A549 (cell line): ENCODE measurements around the gene CORO2A. TPM values are rescaled to one million over a fixed set of nuclear protein-coding genes. Genes with fewer than 3 reads are reported as not detected.

Experiments
- ATAC-seq, 2 experiments: fragments of 200-7000 bp in 1 of 2; fragments of >200 bp in 1 of 2; cut with Nextera tagmentation in 1 of 2; cut with Tn5 transposase in 1 of 2; 3 replicates each; pipeline versions ENCODE4 v1.8.0 to v1.9.1; 2018 to 2020; ENCODE audit warnings: mild to moderate bottlenecking in 1 of 2, moderate library complexity in 1 of 2
- CTCF ChIA-PET: fragments of 300-600 bp; sonication (Branson Sonifier 250); formaldehyde crosslinking; extraction: SDS; loops from one replicate; lab custom pipeline; 2021; ENCODE audit warnings: antibody characterized with exemption, inconsistent platforms; lab: Yijun Ruan, JAX
- POLR2A ChIA-PET: fragments of 350-600 bp; formaldehyde crosslinking; extraction: SDS; loops from one replicate; lab custom pipeline; 2021; ENCODE audit warnings: antibody characterized with exemption, inconsistent platforms; lab: Yijun Ruan, JAX
- DNase-seq, 2 experiments: peaks; one replicate each; pipeline versions ENCODE4 v3.0.0 to v3.0.0-alpha.2; 2011 to 2016; ENCODE audit warnings: low read depth in 1 of 2, low spot score in 1 of 2
- FAIRE-seq: peaks from 2 replicates; lab custom pipeline; 2011; peaks lifted over from hg19 to GRCh38; lab: Jason Lieb, UNC
- H3K27ac ChIP-seq, 2 experiments: fragments of >200 bp; sonication (Bioruptor Twin); formaldehyde crosslinking; 3 replicates each; pipeline ENCODE4 v1.5.1; 2016 to 2017
- H3K4me1 ChIP-seq: fragments of >200 bp; sonication (Bioruptor Twin); formaldehyde crosslinking; 3 replicates; pipeline ENCODE4 v1.6.1; 2016
- H3K4me2 ChIP-seq: fragments of >200 bp; sonication (Bioruptor Twin); formaldehyde crosslinking; 3 replicates; pipeline ENCODE4 v1.6.1; 2016
- H3K4me3 ChIP-seq: fragments of >200 bp; sonication (Bioruptor Twin); formaldehyde crosslinking; 3 replicates; pipeline ENCODE4 v1.5.1; 2016
- H3K9me3 ChIP-seq: fragments of >200 bp; sonication (Bioruptor Twin); formaldehyde crosslinking; 3 replicates; pipeline ENCODE4 v1.6.1; 2016
- CHD2 ChIP-seq: fragments of 150-350 bp; IDR thresholded peaks from 2 replicates; pipeline ENCODE4 v1.6.1; 2014; ENCODE audit warnings: low read length; ENCODE audit not compliant: partially characterized antibody
- CHD4 ChIP-seq: fragments of 200-600 bp; sonication (generic); IDR thresholded peaks from 2 replicates; pipeline ENCODE4 v1.6.1; 2016; ENCODE audit warnings: antibody characterized with exemption, mild to moderate bottlenecking, borderline replicate concordance
- E2F6 ChIP-seq: IDR thresholded peaks from 2 replicates; pipeline ENCODE4 v1.6.1; 2012; ENCODE audit warnings: low read depth, borderline replicate concordance
- EHMT2 ChIP-seq: fragments of 200-600 bp; sonication (generic); IDR thresholded peaks from 2 replicates; pipeline ENCODE4 v1.6.1; 2016; ENCODE audit warnings: antibody characterized with exemption, low read depth, mild to moderate bottlenecking, moderate library complexity
- ELK1 ChIP-seq: fragments of 150-350 bp; IDR thresholded peaks from 2 replicates; pipeline ENCODE4 v1.6.1; 2014; ENCODE audit warnings: low read depth, mild to moderate bottlenecking, low read length
- EP300 ChIP-seq, 2 experiments: fragments of >200 bp; sonication (Bioruptor Twin); formaldehyde crosslinking; IDR thresholded peaks; 2 replicates in 1 of 2; 3 replicates in 1 of 2; pipeline ENCODE4 v1.6.1; 2016 to 2017
- FOSB ChIP-seq: fragments of 250-450 bp; sonication (Bioruptor Pico); IDR thresholded peaks from 2 replicates; pipeline ENCODE4 v1.5.0; 2020; ENCODE audit warnings: mild to moderate bottlenecking, moderate library complexity
- FOSL2 ChIP-seq, 2 experiments: fragments of 450-650 bp in 1 of 2; fragments of >200 bp in 1 of 2; sonication (Bioruptor Twin) in 1 of 2; formaldehyde crosslinking; IDR thresholded peaks; 2 replicates each; pipeline versions ENCODE4 v1.5.0 to v1.6.1; 2016 to 2020; ENCODE audit warnings: mild to moderate bottlenecking in 1 of 2, moderate library complexity in 1 of 2
- GATA3 ChIP-seq: IDR thresholded peaks from 2 replicates; pipeline ENCODE4 v1.6.1; 2012; ENCODE audit warnings: borderline replicate concordance
- HDAC2 ChIP-seq: fragments of 200-600 bp; sonication (generic); IDR thresholded peaks from 2 replicates; pipeline ENCODE4 v1.6.1; 2016
- HES2 ChIP-seq: fragments of >200 bp; sonication (Bioruptor Twin); formaldehyde crosslinking; IDR thresholded peaks from 2 replicates; pipeline ENCODE4 v1.6.1; 2016
- HEYL ChIP-seq: fragments of 250-450 bp; sonication (Bioruptor Pico); IDR thresholded peaks from 2 replicates; pipeline ENCODE4 v1.8.0; 2021; ENCODE audit warnings: mild to moderate bottlenecking, moderate library complexity
- HMGXB4 ChIP-seq: fragments of 250-450 bp; sonication (Bioruptor Pico); IDR thresholded peaks from 2 replicates; pipeline ENCODE4 v1.5.0; 2021; ENCODE audit warnings: mild to moderate bottlenecking, moderate library complexity, borderline replicate concordance
- JUN ChIP-seq, 2 experiments: fragments of >200 bp; sonication (Bioruptor Twin); formaldehyde crosslinking; IDR thresholded peaks; 2 replicates in 1 of 2; 3 replicates in 1 of 2; pipeline ENCODE4 v1.6.1; 2016 to 2017
- MAFK ChIP-seq: fragments of 450-650 bp; IDR thresholded peaks from 2 replicates; pipeline ENCODE4 v1.6.1; 2014; ENCODE audit not compliant: partially characterized antibody
- MAX ChIP-seq: IDR thresholded peaks from 2 replicates; pipeline ENCODE4 v1.6.1; 2012
- NFE2L2 ChIP-seq: fragments of 150-350 bp; conservative IDR thresholded peaks from 2 replicates; pipeline ENCODE4 v1.6.1; 2014; ENCODE audit warnings: low read length
- NPAS2 ChIP-seq: fragments of 250-450 bp; sonication (Bioruptor Pico); IDR thresholded peaks from 2 replicates; pipeline ENCODE4 v1.8.0; 2022; ENCODE audit warnings: mild to moderate bottlenecking, moderate library complexity, borderline replicate concordance
- PBX3 ChIP-seq: IDR thresholded peaks from 2 replicates; pipeline ENCODE4 v1.6.1; 2012
- RAD21 ChIP-seq, 2 experiments: fragments of >200 bp in 1 of 2; sonication (Bioruptor Twin) in 1 of 2; formaldehyde crosslinking in 1 of 2; IDR thresholded peaks in 1 of 2; conservative IDR thresholded peaks in 1 of 2; 2 replicates in 1 of 2; 3 replicates in 1 of 2; pipeline ENCODE4 v1.6.1; 2012 to 2018; ENCODE audit warnings: inconsistent platforms in 1 of 2
- RARB ChIP-seq: fragments of 250-450 bp; sonication (Bioruptor Pico); IDR thresholded peaks from 2 replicates; pipeline ENCODE4 v1.8.0; 2021; ENCODE audit warnings: mild to moderate bottlenecking, moderate library complexity
- RCOR1 ChIP-seq: fragments of 150-350 bp; IDR thresholded peaks from 2 replicates; pipeline ENCODE4 v1.6.1; 2014; ENCODE audit warnings: antibody characterized with exemption, low read length, low read depth
- REST ChIP-seq: fragments of 200-600 bp; sonication (generic); IDR thresholded peaks from 2 replicates; pipeline ENCODE4 v1.6.1; 2016; ENCODE audit warnings: antibody characterized with exemption, mild to moderate bottlenecking, moderate library complexity
- RFX5 ChIP-seq: fragments of 450-650 bp; IDR thresholded peaks from 2 replicates; pipeline ENCODE4 v1.7.1; 2014; ENCODE audit warnings: antibody characterized with exemption, mild to moderate bottlenecking, moderate library complexity
- SMC3 ChIP-seq: fragments of >200 bp; sonication (Bioruptor Twin); formaldehyde crosslinking; IDR thresholded peaks from 3 replicates; pipeline ENCODE4 v1.6.1; 2018; ENCODE audit warnings: inconsistent platforms
- ZC3H11A ChIP-seq: fragments of 450-650 bp; IDR thresholded peaks from 2 replicates; pipeline ENCODE4 v1.6.1; 2014; ENCODE audit warnings: antibody characterized with exemption, mild to moderate bottlenecking
- ZFP36 ChIP-seq: fragments of 450-650 bp; IDR thresholded peaks from 2 replicates; pipeline ENCODE4 v1.6.1; 2014; ENCODE audit warnings: borderline replicate concordance; ENCODE audit not compliant: partially characterized antibody
- WGBS: methylation state at CpG from one replicate; pipeline ENCODE4 v1.1.6; 2017; ENCODE audit errors: missing lambda C conversion rate; 5-methylcytosine and 5-hydroxymethylcytosine counted together
- polyA plus RNA-seq, 4 experiments: library from polyadenylated mRNA; depleted of rRNA in 3 of 4; stranded (reverse); fragments of >200 nt; fragmentation: RNase III in 1 of 4; extraction: RNeasy Plus Mini Kit Qiagen cat#74134 plus additional on column Dnase treatment in 1 of 4; gene quantifications; 2 replicates in 3 of 4; 3 replicates in 1 of 4; pipeline ENCODE4 v1.2.3, GENCODE V29; 2011 to 2017

Gene CORO2A
- polyA plus RNA-seq, 2 of the 4 experiments (the other 2 are of a cell fraction): 0.49 to 2.0 TPM

- POLR2A ChIA-PET: interaction anchor here (1.5 kb wide), 2 partner anchors 27 to 172 kb away, joined by 4 read pairs; partner anchors contain the start of genes NANS and TBC1D2
Observed at GRCh38 chr9:98083566-98084183, 108.8 kb downstream of the CORO2A start.

GRCh38 chr9:98083061-98083501 lies 109.4 kb downstream of the CORO2A start:
- H3K9me3 ChIP-seq: no peaks in the 10 kb centered on the region
- no peak overlapping the region for H3K4me3 ChIP-seq
- FAIRE-seq: no peak
- WGBS: 100% methylated on average over 2 of the region's 2 CpGs
- no peak overlapping the region for H3K4me2 ChIP-seq
- no peak for ATAC-seq
- no peak for DNase-seq
- ChIA-PET POLR2A (no interaction called here), CTCF (interaction anchor here (2.8 kb wide), 1 partner anchor 9 kb away, joined by 15 read pairs; no protein-coding TSS in a partner anchor)
- H3K4me1 ChIP-seq: peaks cover 18% of the 10 kb centered on the region
- peak overlapping the region in 1 of 2 experiments; percentile 32; a peak in 2 of 6 replicates for H3K27ac ChIP-seq
- TF ChIP-seq CHD2: no peak
- no peak for TF ChIP-seq E2F6
- TF ChIP-seq HDAC2: no peak
- TF ChIP-seq PBX3: no peak
- TF ChIP-seq GATA3: no peak
- no peak for TF ChIP-seq EP300 (IDR thresholded peaks at IDR 0.05)
- TF ChIP-seq FOSB: no peak
- no peak for TF ChIP-seq NFE2L2
- TF ChIP-seq RARB (CRISPR knock-in tag): no peak
- TF ChIP-seq RFX5: no peak
- TF ChIP-seq HEYL: no peak
- no peak for TF ChIP-seq JUN (IDR thresholded peaks at IDR 0.05)
- TF ChIP-seq HMGXB4: no peak
- no peak for TF ChIP-seq ELK1

More at GRCh38 chr9:98083566-98084183, 108.8 kb downstream of the CORO2A start:
- Histone ChIP-seq H3K9me3 (no peaks in the 10 kb centered on the region), H3K4me2 (no peak overlapping the region), H3K4me1 (peaks cover 18% of the 10 kb centered on the region), H3K4me3 (no peak overlapping the region), H3K27ac (no peak overlapping the region)
- DNase-seq: no peak
- TF ChIP-seq CHD4 (no peak), FOSL2 (IDR thresholded peaks at IDR 0.05) (no peak), FOSL2 (CRISPR knock-in tag; IDR thresholded peaks at IDR 0.05) (no peak), HDAC2 (no peak), GATA3 (no peak), SMC3 (no peak), REST (no peak), EHMT2 (no peak), MAX (no peak), RAD21 (conservative IDR thresholded peaks at IDR 0.05 in 1 of 2, IDR thresholded peaks at IDR 0.05 in 1 of 2) (no peak), HES2 (no peak), MAFK (no peak), CHD2 (no peak), HEYL (no peak), RCOR1 (no peak), ZFP36 (no peak), ZC3H11A (no peak), RARB (CRISPR knock-in tag) (no peak), NPAS2 (CRISPR knock-in tag) (no peak)
- no peak for ATAC-seq
- CTCF ChIA-PET: interaction anchor here (1.2 to 2.8 kb wide), 4 partner anchors 9 to 180 kb away, joined by 3 to 15 read pairs (median 6); no protein-coding TSS in a partner anchor
- FAIRE-seq: no peak
- 92% methylated on average over 7 of the region's 7 CpGs for WGBS
